ENCODE data around the gene ENO1.
A peak's percentile ranks its signal among the peaks of the same experiment; 100 is the strongest.

The ENO1 gene

DNA sequence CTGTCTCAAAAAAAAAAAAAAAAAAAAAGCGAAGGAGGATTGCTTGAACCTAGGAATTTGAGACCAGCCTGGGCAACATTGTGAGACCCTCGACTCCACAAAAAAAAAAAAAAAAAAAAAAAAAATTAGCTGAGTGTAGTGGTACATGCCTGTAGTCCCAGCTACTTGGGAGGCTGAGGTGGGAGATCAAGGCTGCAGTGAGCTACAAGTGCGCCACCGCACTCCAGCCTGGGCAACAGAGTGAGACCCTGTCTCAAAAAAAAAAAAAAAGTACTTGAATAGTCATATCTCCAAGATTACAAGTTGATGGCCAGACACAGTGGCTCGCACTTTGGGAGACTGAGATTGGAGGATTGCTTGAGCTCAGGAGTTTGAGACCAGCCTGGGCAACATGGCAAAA, 27.4 kb downstream of the ENO1 start:
- CTCF ChIA-PET: interaction anchor here (0.6 to 1.6 kb wide), 3 partner anchors 12 to 625 kb away, joined by 3 to 6 read pairs (median 4); no protein-coding TSS in a partner anchor
- TF ChIP-seq FOXK2 (IDR thresholded peaks at IDR 0.05) (no peak), LEF1 (IDR thresholded peaks at IDR 0.05; ENCODE audit: borderline replicate concordance) (no peak), SUZ12 (IDR thresholded peaks at IDR 0.05) (no peak), BHLHE40 (IDR thresholded peaks at IDR 0.05; ENCODE audit: borderline replicate concordance) (no peak), SP1 (IDR thresholded peaks at IDR 0.05) (no peak), ZNF384 (IDR thresholded peaks at IDR 0.05) (no peak), L3MBTL2 (conservative IDR thresholded peaks at IDR 0.05) (no peak), CTBP1 (IDR thresholded peaks at IDR 0.05; ENCODE audit: borderline replicate concordance) (no peak), ARNT (IDR thresholded peaks at IDR 0.05) (no peak), HDGF (IDR thresholded peaks at IDR 0.05; ENCODE audit: borderline replicate concordance) (no peak), FOXM1 (IDR thresholded peaks at IDR 0.05; ENCODE audit: borderline replicate concordance) (no peak), FOXA1 (IDR thresholded peaks at IDR 0.05) (no peak), ELF4 (IDR thresholded peaks at IDR 0.05) (no peak), NFRKB (IDR thresholded peaks at IDR 0.05) (no peak), TARDBP (IDR thresholded peaks at IDR 0.05) (no peak)
- TF ChIP-seq, protein P1, sequence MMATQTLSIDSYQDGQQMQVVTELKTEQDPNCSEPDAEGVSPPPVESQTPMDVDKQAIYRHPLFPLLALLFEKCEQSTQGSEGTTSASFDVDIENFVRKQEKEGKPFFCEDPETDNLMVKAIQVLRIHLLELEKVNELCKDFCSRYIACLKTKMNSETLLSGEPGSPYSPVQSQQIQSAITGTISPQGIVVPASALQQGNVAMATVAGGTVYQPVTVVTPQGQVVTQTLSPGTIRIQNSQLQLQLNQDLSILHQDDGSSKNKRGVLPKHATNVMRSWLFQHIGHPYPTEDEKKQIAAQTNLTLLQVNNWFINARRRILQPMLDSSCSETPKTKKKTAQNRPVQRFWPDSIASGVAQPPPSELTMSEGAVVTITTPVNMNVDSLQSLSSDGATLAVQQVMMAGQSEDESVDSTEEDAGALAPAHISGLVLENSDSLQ (IDR thresholded peaks at IDR 0.05): no peak
- DNase-seq (ENCODE audit: extremely low spot score): no peak
- POLR2A ChIA-PET: no interaction called here

DNA sequence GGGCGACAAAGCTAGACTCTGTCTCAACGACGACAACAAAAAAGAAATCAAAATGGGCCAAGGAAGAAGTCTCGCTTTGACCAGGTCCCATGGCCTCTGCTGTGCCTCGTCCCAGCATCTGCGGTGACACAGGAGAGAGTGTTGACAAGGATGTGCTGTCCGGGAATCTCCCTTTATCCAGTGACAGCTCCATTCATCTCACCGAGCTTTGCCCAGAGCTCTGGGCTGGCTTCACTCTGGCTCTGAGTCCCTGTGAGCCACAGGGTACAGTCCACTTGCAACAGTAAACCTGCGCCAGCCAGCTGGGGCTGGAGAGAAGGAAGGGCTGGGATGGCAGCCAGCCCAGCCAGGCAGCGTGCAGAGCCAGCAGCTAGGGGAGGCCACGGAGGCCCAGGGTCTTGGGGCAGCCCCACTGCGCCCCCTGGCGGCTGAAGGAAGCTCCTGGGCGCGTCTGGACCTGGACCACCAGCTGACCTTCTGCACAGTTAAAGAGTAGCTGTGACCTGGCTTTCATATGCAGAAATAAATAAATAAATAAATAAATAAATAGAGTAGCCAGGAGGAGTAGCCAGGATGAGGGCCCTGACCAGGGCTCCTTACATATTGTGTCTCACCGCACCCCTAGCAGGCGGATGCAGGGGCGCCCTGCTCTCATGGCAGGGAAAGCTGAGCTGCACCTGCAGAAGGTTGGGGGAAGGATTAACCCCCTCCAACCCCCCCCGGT, 29.7 kb downstream of the ENO1 start:
- POLR2A ChIA-PET: interaction anchor here (0.9 to 1.5 kb wide), 6 partner anchors 27 to 146 kb away, joined by 3 to 5 read pairs (median 3); partner anchors contain the start of genes ENO1 and RERE

DNA sequence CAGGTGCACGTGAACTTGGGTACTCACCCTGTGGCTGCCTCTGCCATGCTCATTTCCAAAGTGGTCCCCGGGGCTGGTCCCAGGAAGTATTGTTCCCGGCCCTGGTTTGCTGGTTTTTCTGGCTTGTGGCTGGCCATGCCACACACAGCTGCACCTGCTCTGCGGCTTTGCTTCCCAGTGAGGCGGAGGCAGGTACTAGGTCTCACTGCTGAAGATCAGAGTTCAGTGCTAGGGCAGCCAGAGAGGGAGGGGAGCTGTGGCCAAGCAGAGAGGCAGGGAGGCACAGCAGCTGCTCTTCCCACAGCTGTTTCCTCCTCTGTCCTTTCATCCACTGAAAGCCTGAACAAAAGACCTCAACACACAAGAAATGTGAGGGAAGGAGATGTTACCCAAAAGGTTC, 30.5 kb downstream of the ENO1 start:
- ChIA-PET POLR2A (interaction anchor here (1.4 to 1.5 kb wide), 2 partner anchors 11 to 32 kb away, joined by 3 to 5 read pairs; no protein-coding TSS in a partner anchor), CTCF (interaction anchor here (1.1 to 3.0 kb wide), 13 partner anchors 9 to 293 kb away, joined by 3 to 35 read pairs (median 12); no protein-coding TSS in a partner anchor)
- DNase-seq (ENCODE audit: extremely low spot score): no peak
- TF ChIP-seq SUZ12 (IDR thresholded peaks at IDR 0.05): no peak
- no peak for TF ChIP-seq ARNT (IDR thresholded peaks at IDR 0.05)
- TF ChIP-seq FOXA1 (IDR thresholded peaks at IDR 0.05): no peak

More for the DNA sequence above, 29.7 kb downstream of the ENO1 start:
- DNase-seq (ENCODE audit: extremely low spot score): peak; percentile 92
- no peak for TF ChIP-seq LEF1 (IDR thresholded peaks at IDR 0.05; ENCODE audit: borderline replicate concordance)
- CTCF ChIA-PET: interaction anchor here (0.5 to 3.0 kb wide), 45 partner anchors 10 to 1588 kb away, joined by 3 to 35 read pairs (median 4); no protein-coding TSS in a partner anchor

GRCh38 chr1:8846263-8846662, 32.2 kb downstream of the ENO1 start:
- ChIA-PET CTCF (interaction anchor here (1.1 to 1.7 kb wide), 2 partner anchors 13 to 16 kb away, joined by 4 read pairs; no protein-coding TSS in a partner anchor), POLR2A (interaction anchor here (0.6 to 1.3 kb wide), 2 partner anchors 29 to 290 kb away, joined by 3 read pairs; partner anchors contain the start of gene RERE)
- DNase-seq (ENCODE audit: extremely low spot score): no peak
- no peak for TF ChIP-seq FOXK2 (IDR thresholded peaks at IDR 0.05)
- TF ChIP-seq ARNT (IDR thresholded peaks at IDR 0.05): no peak
- no peak for TF ChIP-seq SP1 (IDR thresholded peaks at IDR 0.05)
- no peak for TF ChIP-seq L3MBTL2 (conservative IDR thresholded peaks at IDR 0.05)
- TF ChIP-seq HDGF (IDR thresholded peaks at IDR 0.05; ENCODE audit: borderline replicate concordance): no peak
- no peak for TF ChIP-seq CTBP1 (IDR thresholded peaks at IDR 0.05; ENCODE audit: borderline replicate concordance)
- TF ChIP-seq LEF1 (IDR thresholded peaks at IDR 0.05; ENCODE audit: borderline replicate concordance): no peak

- TF ChIP-seq FOXK2 (IDR thresholded peaks at IDR 0.05) (no peak), SP1 (IDR thresholded peaks at IDR 0.05) (no peak), FOXA1 (IDR thresholded peaks at IDR 0.05) (no peak), CTBP1 (IDR thresholded peaks at IDR 0.05; ENCODE audit: borderline replicate concordance) (no peak), L3MBTL2 (conservative IDR thresholded peaks at IDR 0.05) (no peak), ARNT (IDR thresholded peaks at IDR 0.05) (no peak), FOXM1 (IDR thresholded peaks at IDR 0.05; ENCODE audit: borderline replicate concordance) (no peak), BHLHE40 (IDR thresholded peaks at IDR 0.05; ENCODE audit: borderline replicate concordance) (no peak), LEF1 (IDR thresholded peaks at IDR 0.05; ENCODE audit: borderline replicate concordance) (no peak), NFRKB (IDR thresholded peaks at IDR 0.05) (no peak)
- TF ChIP-seq, protein P1 (IDR thresholded peaks at IDR 0.05): no peak
- no peak for DNase-seq (ENCODE audit: extremely low spot score)
- ChIA-PET POLR2A (interaction anchor here (0.6 to 1.3 kb wide), 3 partner anchors 28 to 289 kb away, joined by 3 to 4 read pairs (median 3); partner anchors contain the start of gene RERE), CTCF (interaction anchor here (0.6 to 1.7 kb wide), 5 partner anchors 10 to 93 kb away, joined by 3 to 4 read pairs (median 4); no protein-coding TSS in a partner anchor)
Observed at GRCh38 chr1:8845104-8846097, 33.1 kb downstream of the ENO1 start.

DNA sequence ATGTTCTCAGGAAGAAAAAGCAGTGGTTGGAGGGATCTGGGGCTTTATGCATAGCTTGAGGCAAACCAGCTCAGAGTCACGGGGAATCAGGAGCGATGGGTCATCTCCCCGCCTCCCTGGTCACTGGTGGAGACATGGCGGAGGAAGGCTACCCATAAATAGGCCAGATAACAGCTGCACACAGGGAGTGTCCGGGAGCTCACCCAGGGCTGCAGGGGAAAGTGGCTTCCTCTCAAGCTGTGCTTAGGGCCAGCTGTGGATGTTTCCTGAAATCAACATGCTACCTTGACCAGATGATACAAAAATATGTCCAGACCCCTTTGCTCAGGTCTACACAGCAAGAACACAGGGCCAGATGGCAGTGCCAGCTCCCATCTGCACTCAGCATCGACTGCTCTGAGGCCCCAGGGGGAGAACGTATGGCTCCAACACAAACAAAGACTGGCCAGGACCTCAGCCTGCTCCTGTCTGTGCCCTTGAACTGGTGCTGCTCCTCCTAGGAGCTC, 33.9 kb downstream of the ENO1 start:
- ChIA-PET POLR2A (interaction anchor here (0.9 kb wide), 1 partner anchor 27 kb away, joined by 4 read pairs; the partner anchor contains the start of gene RERE), CTCF (interaction anchor here (0.6 kb wide), 1 partner anchor 34 kb away, joined by 3 read pairs; no protein-coding TSS in a partner anchor)
- DNase-seq (ENCODE audit: extremely low spot score): no peak
- TF ChIP-seq FOXA1 (IDR thresholded peaks at IDR 0.05) (no peak), BHLHE40 (IDR thresholded peaks at IDR 0.05; ENCODE audit: borderline replicate concordance) (no peak), TARDBP (IDR thresholded peaks at IDR 0.05) (no peak), NFRKB (IDR thresholded peaks at IDR 0.05) (no peak)

Measured in HEK293T (cell line).